Motor neuron (in vitro differentiated cells): Measurements from ENCODE around the gene PRAF2. TPM values are rescaled to one million over a fixed set of nuclear protein-coding genes. Genes with fewer than 3 reads are reported as not detected.

Source experiments
- ATAC-seq, 8 experiments: fragments of 200-7000 bp; cut with Tn5 transposase; replicated peaks in 6 of 8; 2 replicates each; pipeline ENCODE4 v1.8.0; 2021; ENCODE audit warnings: mild to moderate bottlenecking in 8 of 8, moderate library complexity in 8 of 8
- H3K27ac ChIP-seq, 2 donors: fragments of 250-450 bp; sonication (Bioruptor Pico); 2 replicates each; pipeline ENCODE4 v1.9.0; 2021; ENCODE audit warnings: antibody characterized with exemption in 2 of 2, mild to moderate bottlenecking in 2 of 2, moderate library complexity in 1 of 2
- H3K4me1 ChIP-seq, 2 donors: fragments of 250-450 bp; sonication (Bioruptor Pico); replicated peaks in 1 of 2; 2 replicates each; pipeline ENCODE4 v1.6.1; 2021; ENCODE audit warnings: antibody characterized with exemption in 2 of 2, mild to moderate bottlenecking in 2 of 2, moderate library complexity in 1 of 2
- H3K4me3 ChIP-seq, 5 donors: fragments of 250-450 bp; sonication (Bioruptor Pico); 2 replicates each; pipeline ENCODE4 v1.9.0; 2021; ENCODE audit warnings: antibody characterized with exemption in 5 of 5, mild to moderate bottlenecking in 5 of 5, moderate library complexity in 4 of 5
- WGBS, 10 experiments: fragments of 450-650 bp; shearing (Covaris generic); methylation state at CpG; one replicate each; pipeline ENCODE4 v1.0.0; 2022; 5-methylcytosine and 5-hydroxymethylcytosine counted together
- in situ Hi-C, 9 experiments: fragments of 400-800 bp; cut with MboI; loops; one replicate each; pipeline ENCODE4 v1.15.0; 2021; ENCODE audit warnings: low sequenced_read_pairs in 9 of 9, low pct_unique_long_range_greater_than_20kb in 2 of 9; ENCODE audit not compliant: unreplicated experiment in 9 of 9
- total RNA-seq, 8 experiments: library from RNA; unstranded; fragments of 300-600 nt; gene quantifications; 2 replicates each; pipeline versions ENCODE4 v1.2.3 to v1.2.4, GENCODE V29; 2022

PRAF2 gene, protein sequence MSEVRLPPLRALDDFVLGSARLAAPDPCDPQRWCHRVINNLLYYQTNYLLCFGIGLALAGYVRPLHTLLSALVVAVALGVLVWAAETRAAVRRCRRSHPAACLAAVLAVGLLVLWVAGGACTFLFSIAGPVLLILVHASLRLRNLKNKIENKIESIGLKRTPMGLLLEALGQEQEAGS
- 10 to 100 TPM in 7 of 8 experiments, 1 to 10 TPM in 1; 9.9 to 29.1 (median 14.2) TPM for total RNA-seq

DNA sequence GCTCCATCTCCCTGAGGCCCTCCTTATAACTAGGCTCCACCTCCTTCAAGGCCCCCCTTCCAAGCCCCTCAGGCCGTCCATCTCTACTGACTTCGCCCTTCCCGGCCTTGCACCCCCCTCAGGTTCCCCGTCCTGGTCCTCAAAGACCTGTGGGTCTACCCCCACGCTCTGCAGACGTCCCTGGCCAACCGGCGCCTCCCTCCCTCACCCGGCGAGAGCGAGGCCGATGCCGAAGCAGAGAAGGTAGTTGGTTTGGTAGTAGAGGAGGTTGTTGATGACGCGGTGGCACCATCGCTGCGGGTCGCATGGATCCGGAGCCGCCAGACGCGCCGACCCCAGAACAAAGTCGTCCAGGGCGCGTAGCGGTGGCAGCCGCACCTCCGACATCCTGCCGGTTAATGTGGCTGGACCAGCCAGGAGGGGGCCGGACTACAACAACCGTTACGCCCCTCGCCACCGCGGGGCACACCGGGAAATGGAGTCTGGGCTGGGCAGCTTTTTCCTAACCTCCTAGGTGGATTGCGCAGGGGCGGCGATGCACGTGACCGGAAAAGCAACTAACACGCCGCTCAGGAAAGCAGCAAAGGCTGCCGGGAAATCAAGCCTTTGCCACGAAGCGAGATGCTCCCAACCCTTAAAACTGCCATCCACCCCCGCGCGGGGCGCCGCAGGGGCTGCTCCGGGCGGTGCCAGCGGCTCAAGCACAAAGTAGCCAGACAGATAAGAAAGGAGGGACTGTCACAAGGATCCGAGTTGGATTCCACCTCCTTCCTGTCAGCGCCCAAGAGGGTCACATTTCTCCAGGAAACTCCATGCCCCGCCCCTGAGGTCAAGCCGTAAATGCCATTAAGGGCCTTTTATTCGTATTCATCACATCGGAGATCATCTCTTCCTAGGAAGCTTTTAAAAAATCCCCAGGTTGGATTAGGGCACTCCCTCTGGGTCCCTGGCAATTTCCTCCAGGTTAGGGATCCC lies at the start of gene PRAF2:
Gene PRAF2 (minus strand): TSS at position 402 of the 975 bp plus-strand sequence. CDS start 15 bp downstream, at position 387.
- peak within 1 kb of the TSS; percentile 63 to 86 (median 72) for H3K4me3 ChIP-seq
- WGBS, 10 experiments: 0 to 37% methylated on average over 1 to 14 of the region's 61 CpGs; no CpG with 5 or more reads in 8 of the 10 experiments
- in situ Hi-C loops: no loop called here
- H3K27ac ChIP-seq: peak within 1 kb of the TSS; percentile 86 to 92
- peaks cover 5 to 15% of the 10 kb centered on the region in 2 donors for H3K4me1 ChIP-seq
- peak; percentile 80 to 96 (median 90) for ATAC-seq

DNA sequence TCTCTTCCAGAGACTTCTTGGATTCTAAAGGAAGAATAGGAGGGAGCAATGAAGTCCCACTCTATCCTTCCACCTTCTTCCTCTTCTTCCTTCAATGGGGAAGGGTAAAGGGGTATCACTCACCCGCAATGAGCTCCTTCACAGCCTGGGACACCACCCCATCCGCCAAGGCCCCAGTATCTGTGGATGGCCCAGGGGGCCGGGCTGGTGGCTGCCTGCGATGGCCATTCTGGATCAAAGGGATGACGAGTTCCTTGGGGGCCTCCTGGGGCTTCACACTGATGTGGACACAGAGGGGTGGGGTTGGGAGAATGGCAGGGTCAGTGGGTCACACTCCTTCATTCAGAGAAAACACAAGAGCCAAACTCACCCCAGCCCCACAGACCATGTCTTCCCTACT lies 48.7 kb upstream of the PRAF2 start:
- no peak overlapping the region for H3K27ac ChIP-seq
- peaks cover 0 to 2% of the 10 kb centered on the region in 2 donors for H3K4me1 ChIP-seq
- in situ Hi-C loops: no loop called here
- 87% methylated on average over 2 of the region's 5 CpGs; no CpG with 5 or more reads in 9 of the 10 experiments for WGBS, 10 experiments
- ATAC-seq: no peak
- peak overlapping the region; percentile 56 to 86 (median 76) for H3K4me3 ChIP-seq

DNA sequence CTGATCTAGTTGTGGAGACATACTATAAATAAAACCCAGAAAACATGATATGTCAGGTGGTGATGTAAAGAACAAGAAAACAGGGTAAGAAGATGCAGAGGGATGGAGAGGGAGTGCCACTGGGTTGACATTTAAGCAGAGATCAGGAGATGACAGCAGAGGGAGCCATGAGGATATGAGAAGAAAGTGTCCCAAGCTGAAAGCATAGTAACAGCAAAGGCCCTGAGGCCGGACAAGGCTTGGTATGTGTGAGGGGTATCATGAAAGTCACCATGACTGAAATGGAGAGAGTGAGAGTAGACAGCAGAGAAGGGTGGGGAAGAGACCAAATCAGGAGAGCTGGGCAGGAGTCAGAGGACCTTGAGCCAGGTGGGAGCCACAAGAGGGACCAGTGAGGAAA lies 46.3 kb upstream of the PRAF2 start:
- 50% methylated on average over 1 of the region's 1 CpG; no CpG with 5 or more reads in 9 of the 10 experiments for WGBS, 10 experiments
- ATAC-seq: no peak
- Histone ChIP-seq H3K4me3 (no peak overlapping the region), H3K27ac (no peak overlapping the region), H3K4me1 (peaks cover 0 to 2% of the 10 kb centered on the region in 2 donors)
- in situ Hi-C loops: no loop called here

DNA sequence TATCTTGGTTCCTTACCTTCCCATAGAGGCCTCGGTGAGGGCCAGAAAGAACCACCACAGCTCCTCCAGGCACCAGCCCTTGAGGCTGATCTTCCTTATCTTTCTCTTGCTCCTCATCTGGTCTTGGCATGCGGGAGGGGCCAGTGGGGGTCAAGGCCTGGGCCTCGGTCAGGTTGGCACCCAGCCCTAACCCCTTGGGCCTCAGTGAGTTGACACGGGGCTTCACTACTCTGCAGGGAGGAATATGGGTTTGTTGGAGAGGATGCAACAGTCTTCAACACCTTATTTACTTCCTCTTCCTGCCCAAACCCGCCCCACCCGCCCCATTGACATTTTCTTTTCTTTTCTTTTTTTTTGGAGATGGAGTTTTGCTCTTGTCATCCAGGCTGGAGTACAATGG lies 43.8 kb upstream of the PRAF2 start:
- in situ Hi-C loops: no loop called here
- WGBS, 10 experiments: 60% methylated on average over 1 of the region's 6 CpGs; no CpG with 5 or more reads in 9 of the 10 experiments
- H3K27ac ChIP-seq: no peak overlapping the region
- no peak overlapping the region for H3K4me3 ChIP-seq
- H3K4me1 ChIP-seq: peaks cover 0 to 2% of the 10 kb centered on the region in 2 donors
- no peak for ATAC-seq

- Histone ChIP-seq H3K4me1 (peaks cover 0 to 6% of the 10 kb centered on the region in 2 donors), H3K4me3 (no peak overlapping the region), H3K27ac (no peak overlapping the region)
- no peak for ATAC-seq
- in situ Hi-C loops: no loop called here
- 67 to 100% (median 90%) methylated on average over 1 to 2 of the region's 5 CpGs; no CpG with 5 or more reads in 7 of the 10 experiments for WGBS, 10 experiments
These were observed 42.9 kb upstream of the PRAF2 start for GRCh38 chrX:49116716-49117115.

- in situ Hi-C loops: no loop called here
- H3K27ac ChIP-seq: no peak overlapping the region
- H3K4me1 ChIP-seq: peaks cover 0 to 6% of the 10 kb centered on the region in 2 donors
- 54 to 100% (median 80%) methylated on average over 1 to 6 of the region's 8 CpGs; no CpG with 5 or more reads in 7 of the 10 experiments for WGBS, 10 experiments
- H3K4me3 ChIP-seq: no peak overlapping the region
- ATAC-seq: no peak
These were observed 42.3 kb upstream of the PRAF2 start for GRCh38 chrX:49116076-49116475.

DNA sequence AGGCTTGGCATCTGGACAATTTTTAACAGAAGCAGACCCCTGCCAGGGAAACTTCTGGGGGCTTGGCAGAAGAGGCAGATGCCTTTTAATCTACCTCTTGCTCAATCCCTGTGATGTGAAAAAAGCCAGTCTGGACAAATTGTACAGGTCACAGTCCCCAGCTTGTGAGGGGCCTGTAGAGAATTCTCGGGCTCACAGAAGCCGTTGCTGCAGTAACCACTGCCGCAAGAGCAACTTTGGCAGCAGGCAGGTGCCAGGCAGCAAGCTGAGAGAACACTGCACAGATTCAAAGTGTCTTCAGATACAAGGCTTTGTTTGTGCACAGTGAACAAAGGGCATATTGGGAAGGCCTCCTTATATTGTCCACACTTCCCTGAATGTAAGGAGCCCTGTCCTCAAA lies 38.0 kb upstream of the PRAF2 start:
- H3K4me1 ChIP-seq: peaks cover 0 to 6% of the 10 kb centered on the region in 2 donors
- 71 to 92% methylated on average over 2 to 3 of the region's 3 CpGs; no CpG with 5 or more reads in 8 of the 10 experiments for WGBS, 10 experiments
- no peak overlapping the region for H3K27ac ChIP-seq
- in situ Hi-C loops: no loop called here
- H3K4me3 ChIP-seq: no peak overlapping the region
- peak in 3 of 8 experiments; percentile 55 to 95 (median 71) for ATAC-seq

DNA sequence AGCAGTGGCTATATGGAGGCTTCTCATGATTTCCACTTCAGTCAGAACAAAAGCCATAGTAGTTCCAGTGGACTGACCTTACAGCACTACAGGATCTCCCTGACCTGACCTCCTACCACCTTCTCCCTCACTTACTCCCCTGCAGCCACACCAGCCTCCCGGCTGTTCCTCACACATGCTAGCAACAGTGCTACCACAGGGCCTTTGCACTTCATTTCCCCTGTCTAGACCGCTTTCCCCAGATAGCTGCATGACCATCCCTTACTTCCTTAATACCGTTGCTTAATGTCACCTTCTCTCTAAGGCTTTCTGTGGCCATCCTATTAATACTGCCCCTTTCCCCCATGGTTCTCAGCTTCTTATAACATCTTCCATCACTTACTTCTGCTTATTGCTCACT lies 36.6 kb upstream of the PRAF2 start:
- in situ Hi-C loops: no loop called here
- 45 to 100% methylated on average over 1 to 3 of the region's 3 CpGs; no CpG with 5 or more reads in 8 of the 10 experiments for whole genome bisulfite sequencing, 10 experiments
- no peak overlapping the region for H3K27ac ChIP-seq
- H3K4me1 ChIP-seq: peaks cover 0 to 6% of the 10 kb centered on the region in 2 donors
- no peak overlapping the region for H3K4me3 ChIP-seq
- ATAC-seq: no peak

DNA sequence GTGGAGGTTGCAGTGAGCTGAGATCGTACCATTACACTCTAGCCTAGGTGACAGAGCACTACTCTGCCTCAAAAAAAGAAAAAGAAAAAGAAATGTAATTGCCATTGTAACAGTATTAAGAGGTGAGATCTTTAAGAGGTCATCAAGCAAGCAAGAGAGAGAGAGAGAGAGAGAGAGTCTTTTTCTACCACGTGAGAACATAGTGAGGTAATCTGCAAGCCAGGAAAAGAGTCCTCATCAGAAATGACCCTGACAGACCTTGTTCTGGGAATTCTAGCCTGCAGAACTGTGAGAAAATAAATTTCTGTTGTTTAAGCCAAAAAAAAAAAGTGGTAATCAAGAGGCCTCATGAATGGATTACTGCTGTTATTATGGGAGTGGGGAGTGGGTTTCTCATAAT lies 34.8 kb upstream of the PRAF2 start:
- 25 to 100% (median 83%) methylated on average over 1 to 2 of the region's 2 CpGs; no CpG with 5 or more reads in 7 of the 10 experiments for WGBS, 10 experiments
- no peak for ATAC-seq
- Histone ChIP-seq H3K27ac (no peak overlapping the region), H3K4me1 (peaks cover 0 to 6% of the 10 kb centered on the region in 2 donors), H3K4me3 (no peak overlapping the region)
- in situ Hi-C loops: no loop called here

DNA sequence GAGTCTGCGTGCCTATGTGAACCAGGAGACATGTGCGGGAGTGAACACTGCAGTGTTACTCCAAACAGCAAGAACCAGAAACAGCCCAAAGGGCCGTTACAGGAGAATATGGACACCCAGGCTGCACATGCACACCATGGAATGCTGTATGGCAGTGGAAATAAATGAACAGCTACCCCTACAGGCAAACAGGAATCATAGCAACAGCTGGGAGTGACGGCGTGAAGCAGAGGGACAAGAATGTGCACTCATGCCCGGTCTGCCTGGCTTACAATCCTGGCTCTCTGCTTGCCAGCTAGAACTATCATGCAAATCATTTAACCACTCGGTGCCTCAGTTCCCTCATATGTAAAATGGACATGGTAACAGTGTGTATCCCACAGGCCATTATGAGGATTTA lies 33.1 kb upstream of the PRAF2 start:
- H3K27ac ChIP-seq: no peak overlapping the region
- H3K4me1 ChIP-seq: peaks cover 0 to 1% of the 10 kb centered on the region in 2 donors
- H3K4me3 ChIP-seq: no peak overlapping the region
- WGBS, 10 experiments: 21 to 46% methylated on average over 4 to 6 of the region's 7 CpGs; no CpG with 5 or more reads in 8 of the 10 experiments
- in situ Hi-C loops: no loop called here
- ATAC-seq: peak; percentile 42 to 100 (median 68)

- in situ Hi-C loops: no loop called here
- Histone ChIP-seq H3K27ac (no peak overlapping the region), H3K4me3 (no peak overlapping the region), H3K4me1 (no peaks in the 10 kb centered on the region)
- whole genome bisulfite sequencing, 10 experiments: 55 to 93% (median 70%) methylated on average over 3 to 4 of the region's 4 CpGs; no CpG with 5 or more reads in 7 of the 10 experiments
- no peak for ATAC-seq
These were observed 32.5 kb upstream of the PRAF2 start for GRCh38 chrX:49106296-49106695.

DNA sequence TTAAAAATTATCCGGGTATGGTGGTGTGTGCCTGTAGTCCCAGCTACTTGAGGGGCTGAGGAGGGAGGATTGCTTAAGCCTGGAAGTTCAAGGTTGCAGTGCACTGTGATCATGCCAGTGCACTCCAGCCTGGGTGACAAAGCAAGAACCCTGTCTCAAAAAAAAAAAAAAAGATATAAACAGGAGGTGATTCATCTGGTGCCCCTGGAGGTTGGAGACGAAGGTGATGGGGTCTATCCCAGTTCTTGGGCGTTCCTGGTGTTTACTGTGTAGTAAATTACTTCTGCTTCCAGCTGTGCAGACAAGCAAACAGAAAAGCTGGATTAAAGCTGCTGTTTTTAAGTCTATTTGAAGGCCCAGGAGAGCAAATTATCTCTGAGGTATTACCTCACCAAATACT lies 29.8 kb upstream of the PRAF2 start:
- no peaks in the 10 kb centered on the region for H3K4me1 ChIP-seq
- in situ Hi-C loops: no loop called here
- H3K27ac ChIP-seq: no peak overlapping the region
- no peak for ATAC-seq
- no peak overlapping the region for H3K4me3 ChIP-seq
- WGBS, 10 experiments: 40 to 60% methylated on average over 1 to 3 of the region's 3 CpGs; no CpG with 5 or more reads in 8 of the 10 experiments

DNA sequence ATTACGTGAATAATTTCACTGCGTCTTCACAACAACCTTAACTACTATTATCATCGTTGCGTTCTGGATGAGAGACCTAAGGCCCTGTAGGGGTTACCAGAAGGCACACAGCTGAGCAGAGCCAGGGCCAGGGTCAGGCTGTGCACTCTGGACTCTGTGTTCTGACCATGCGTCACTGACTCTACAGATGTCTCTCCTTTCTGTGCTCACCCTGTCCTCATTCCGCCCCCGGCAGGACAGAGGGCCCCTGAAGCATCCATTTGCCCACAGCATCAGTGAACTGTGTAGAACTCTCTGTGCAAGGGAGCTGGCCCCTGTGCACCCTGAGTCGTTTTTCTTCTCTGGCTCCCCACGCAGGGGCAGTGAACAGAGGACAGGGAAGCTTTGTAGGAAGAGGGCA lies 28.4 kb upstream of the PRAF2 start:
- no peak overlapping the region for H3K4me3 ChIP-seq
- 20 to 67% methylated on average over 3 of the region's 9 CpGs; no CpG with 5 or more reads in 8 of the 10 experiments for WGBS, 10 experiments
- no peak for ATAC-seq
- no peak overlapping the region for H3K27ac ChIP-seq
- in situ Hi-C loops: no loop called here
- H3K4me1 ChIP-seq: no peaks in the 10 kb centered on the region
